IMR-90 (cell line): ENCODE measurements around the gene ESPL1. TPM values are rescaled to one million over a fixed set of nuclear protein-coding genes. Genes with fewer than 3 reads are reported as not detected.

Experiments used
- ATAC-seq: fragments of 200-7000 bp; cut with Tn5 transposase; 2 replicates; pipeline ENCODE4 v1.9.1; 2020; ENCODE audit warnings: low read depth, mild to moderate bottlenecking, moderate library complexity
- BruUV-seq: library from RNA; stranded (reverse); fragments of 400-500 nt; replicated peaks from 2 replicates; lab custom pipeline; 2021; lab: Mats Ljungman, UMichigan
- CTCF ChIA-PET: fragments of 300-600 bp; formaldehyde crosslinking; extraction: SDS; loops from one replicate; lab custom pipeline; 2021; ENCODE audit warnings: antibody characterized with exemption; lab: Yijun Ruan, JAX
- POLR2A ChIA-PET: fragments of 300-600 bp; sonication (Branson Sonifier 250); formaldehyde crosslinking; loops from one replicate; lab custom pipeline; 2022; ENCODE audit warnings: antibody characterized with exemption; ENCODE audit not compliant: unreplicated experiment; lab: Charles Lee
- DNase-seq: peaks from one replicate; pipeline ENCODE4 v3.0.0; 2013
- H2AFZ ChIP-seq: replicated peaks from 2 replicates; pipeline ENCODE3; 2013; ENCODE audit warnings: low read length, mild to moderate bottlenecking; ENCODE audit not compliant: poor library complexity
- H2AK5ac ChIP-seq: 2 replicates; pipeline ENCODE4 v1.6.1; 2013; ENCODE audit warnings: low read depth, low read length, inconsistent platforms
- H2AK9ac ChIP-seq: replicated peaks from 2 replicates; pipeline ENCODE3; 2013; ENCODE audit warnings: mild to moderate bottlenecking, low read depth, low read length, moderate library complexity; ENCODE audit not compliant: poor library complexity
- H2BK120ac ChIP-seq: 2 replicates; pipeline ENCODE4 v1.6.1; 2013; ENCODE audit warnings: low read depth, low read length, inconsistent platforms
- H2BK15ac ChIP-seq: 3 replicates; pipeline ENCODE4 v1.6.1; 2013; ENCODE audit warnings: low read depth, low read length, inconsistent platforms
- H2BK20ac ChIP-seq: 2 replicates; pipeline ENCODE4 v1.6.1; 2013; ENCODE audit warnings: low read depth, mild to moderate bottlenecking, inconsistent platforms, low read length, moderate library complexity
- H2BK5ac ChIP-seq: 2 replicates; pipeline ENCODE4 v1.6.1; 2013; ENCODE audit warnings: mild to moderate bottlenecking, low read depth, low read length, inconsistent platforms; ENCODE audit not compliant: poor library complexity, severe bottlenecking
- H3K14ac ChIP-seq: replicated peaks from 2 replicates; pipeline ENCODE4 v1.6.1; 2013; ENCODE audit warnings: low read depth, low read length, inconsistent platforms
- H3K18ac ChIP-seq: 2 replicates; pipeline ENCODE4 v1.6.1; 2013; ENCODE audit warnings: low read depth, low read length, control low read depth
- H3K23ac ChIP-seq: 2 replicates; pipeline ENCODE4 v1.6.1; 2013; ENCODE audit warnings: low read depth, low read length, inconsistent platforms
- H3K27ac ChIP-seq: 2 replicates; pipeline ENCODE4 v1.5.1; 2013; ENCODE audit warnings: mild to moderate bottlenecking, control low read depth, low read length; ENCODE audit not compliant: insufficient read depth
- H3K27me3 ChIP-seq: 2 replicates; pipeline ENCODE4 v1.6.1; 2013; ENCODE audit warnings: low read length; ENCODE audit not compliant: control insufficient read depth, insufficient read depth
- H3K36me3 ChIP-seq: 2 replicates; pipeline ENCODE4 v1.6.1; 2013; ENCODE audit warnings: low read length, mixed read lengths; ENCODE audit not compliant: control insufficient read depth, insufficient read depth
- H3K4ac ChIP-seq: 2 replicates; pipeline ENCODE4 v1.6.1; 2013; ENCODE audit warnings: low read depth, low read length, inconsistent platforms
- H3K4me1 ChIP-seq: 2 replicates; pipeline ENCODE4 v1.6.1; 2013; ENCODE audit warnings: low read length, mixed read lengths; ENCODE audit not compliant: control insufficient read depth, insufficient read depth
- H3K4me2 ChIP-seq: 2 replicates; pipeline ENCODE4 v1.6.1; 2013; ENCODE audit warnings: low read depth, mild to moderate bottlenecking, control low read depth, low read length, moderate library complexity
- H3K4me3 ChIP-seq: 2 replicates; pipeline ENCODE4 v1.5.1; 2013; ENCODE audit warnings: low read depth, mild to moderate bottlenecking, control low read depth, low read length, moderate library complexity; ENCODE audit not compliant: insufficient read depth
- H3K56ac ChIP-seq: 2 replicates; pipeline ENCODE4 v1.6.1; 2013; ENCODE audit warnings: low read length, inconsistent platforms; ENCODE audit not compliant: insufficient read depth; ENCODE audit errors: extremely low read depth
- H3K79me1 ChIP-seq, 2 experiments: 2 replicates each; pipeline ENCODE4 v1.6.1; 2013; ENCODE audit warnings: low read length in 2 of 2, inconsistent platforms in 1 of 2, low read depth in 1 of 2
- H3K9ac ChIP-seq: 2 replicates; pipeline ENCODE4 v1.6.1; 2013; ENCODE audit warnings: low read depth, low read length, control low read depth
- H3K9me1 ChIP-seq: 2 replicates; pipeline ENCODE4 v1.6.1; 2013; ENCODE audit warnings: low read length, inconsistent platforms; ENCODE audit not compliant: insufficient read depth
- H3K9me3 ChIP-seq: 2 replicates; pipeline ENCODE4 v1.6.1; 2013; ENCODE audit warnings: low read length; ENCODE audit not compliant: control insufficient read depth, insufficient read depth
- H4K20me1 ChIP-seq: 2 replicates; pipeline ENCODE4 v1.6.1; 2013; ENCODE audit warnings: low read length, inconsistent platforms; ENCODE audit not compliant: insufficient read depth
- H4K5ac ChIP-seq: 2 replicates; pipeline ENCODE4 v1.6.1; 2013; ENCODE audit warnings: mild to moderate bottlenecking, low read depth, low read length, control low read depth
- H4K8ac ChIP-seq, 2 experiments: 2 replicates each; pipeline ENCODE4 v1.6.1; 2013; ENCODE audit warnings: low read depth in 2 of 2, low read length in 2 of 2, control low read depth in 1 of 2, inconsistent platforms in 1 of 2
- H4K91ac ChIP-seq: 2 replicates; pipeline ENCODE4 v1.6.1; 2013; ENCODE audit warnings: low read depth, low read length, inconsistent platforms; ENCODE audit not compliant: insufficient read depth
- BHLHE40 ChIP-seq: fragments of 150-350 bp; IDR thresholded peaks from 2 replicates; pipeline ENCODE4 v1.6.1; 2016; ENCODE audit warnings: mild to moderate bottlenecking, low read depth, low read length
- CEBPB ChIP-seq: IDR thresholded peaks from 2 replicates; pipeline ENCODE4 v1.6.1; 2012; ENCODE audit warnings: low read depth, low read length, improper control_type of control experiment
- CTCF ChIP-seq: conservative IDR thresholded peaks from 2 replicates; pipeline ENCODE4 v1.5.1; 2012; ENCODE audit warnings: mild to moderate bottlenecking, low read depth, low read length, improper control_type of control experiment
- ELK1 ChIP-seq: fragments of 150-350 bp; IDR thresholded peaks from 2 replicates; pipeline ENCODE4 v1.6.1; 2016; ENCODE audit warnings: low read depth, mild to moderate bottlenecking, low read length, moderate library complexity, borderline replicate concordance
- FOS ChIP-seq: fragments of 150-350 bp; IDR thresholded peaks from 2 replicates; pipeline ENCODE4 v1.6.1; 2016; ENCODE audit warnings: low read depth, low read length
- MAFK ChIP-seq: IDR thresholded peaks from 2 replicates; pipeline ENCODE4 v1.6.1; 2012; ENCODE audit warnings: low read depth, low read length, improper control_type of control experiment
- MAZ ChIP-seq: IDR thresholded peaks from 2 replicates; pipeline ENCODE4 v1.6.1; 2012; ENCODE audit warnings: low read depth, mild to moderate bottlenecking, low read length, improper control_type of control experiment, moderate library complexity, borderline replicate concordance
- MXI1 ChIP-seq: IDR thresholded peaks from 2 replicates; pipeline ENCODE4 v1.6.1; 2012; ENCODE audit warnings: low read depth, mild to moderate bottlenecking, low read length, moderate library complexity, borderline replicate concordance
- NFE2L2 ChIP-seq: fragments of 150-350 bp; IDR thresholded peaks from 2 replicates; pipeline ENCODE4 v1.6.1; 2016; ENCODE audit warnings: low read depth, mild to moderate bottlenecking, low read length
- POLR2A ChIP-seq: IDR thresholded peaks from 2 replicates; pipeline ENCODE4 v1.6.1; 2012; ENCODE audit warnings: mild to moderate bottlenecking, low read depth, low read length
- RAD21 ChIP-seq: IDR thresholded peaks from 2 replicates; pipeline ENCODE4 v1.6.1; 2012; ENCODE audit warnings: low read length, improper control_type of control experiment
- RCOR1 ChIP-seq: IDR thresholded peaks from 2 replicates; pipeline ENCODE4 v1.6.1; 2012; ENCODE audit warnings: mild to moderate bottlenecking, low read length, improper control_type of control experiment; ENCODE audit not compliant: insufficient replicate concordance
- RFX5 ChIP-seq: IDR thresholded peaks from 2 replicates; pipeline ENCODE4 v1.8.0; 2012; ENCODE audit warnings: low read depth, mild to moderate bottlenecking, low read length, moderate library complexity
- WGBS, 2 experiments: methylation state at CpG; one replicate each; pipeline versions ENCODE4 v1.1.5 to v1.1.7; 2013; ENCODE audit warnings: missing lambda C conversion rate in 2 of 2; ENCODE audit not compliant: insufficient read length in 1 of 2; ENCODE audit errors: extremely low coverage in 2 of 2; 5-methylcytosine and 5-hydroxymethylcytosine counted together
- dilution Hi-C: fragments of 300-500 bp; cut with HindIII; formaldehyde crosslinking; loops from one replicate; pipeline ENCODE4 v1.14.3; 2018; ENCODE audit warnings: low sequenced_read_pairs; ENCODE audit not compliant: unreplicated experiment
- in situ Hi-C: fragments of 300-500 bp; cut with MboI; formaldehyde crosslinking; loops from 3 replicates; pipeline ENCODE4 v1.14.3; 2019; ENCODE audit warnings: low sequenced_read_pairs, inconsistent platforms, mixed read lengths
- intact Hi-C: fragments of 100-400 bp; cut with micrococcal nuclease; formaldehyde crosslinking; loops from 2 replicates; pipeline ENCODE4 v1.10.0; 2022
- polyA plus RNA-seq, 3 experiments: library from polyadenylated mRNA; depleted of rRNA; stranded (reverse); fragments of >200 nt; gene quantifications; 2 replicates each; pipeline ENCODE4 v1.2.3, GENCODE V29; 2012; ENCODE audit warnings: low replicate concordance in 1 of 3
- total RNA-seq: library from RNA; depleted of rRNA; stranded (reverse); fragments of >200 nt; gene quantifications from 2 replicates; pipeline ENCODE4 v1.2.3, GENCODE V29; 2012
- TF ChIP-seq, protein P1 (sequence below): fragments of 150-350 bp; IDR thresholded peaks from 2 replicates; pipeline ENCODE4 v1.6.1; 2017; ENCODE audit warnings: mild to moderate bottlenecking, antibody characterized with exemption, low read length, low read depth

The ESPL1 gene
- total and polyA plus RNA-seq, 2 of the 4 experiments (the other 2 are of a cell fraction): 6.5 to 9.2 TPM

DNA sequence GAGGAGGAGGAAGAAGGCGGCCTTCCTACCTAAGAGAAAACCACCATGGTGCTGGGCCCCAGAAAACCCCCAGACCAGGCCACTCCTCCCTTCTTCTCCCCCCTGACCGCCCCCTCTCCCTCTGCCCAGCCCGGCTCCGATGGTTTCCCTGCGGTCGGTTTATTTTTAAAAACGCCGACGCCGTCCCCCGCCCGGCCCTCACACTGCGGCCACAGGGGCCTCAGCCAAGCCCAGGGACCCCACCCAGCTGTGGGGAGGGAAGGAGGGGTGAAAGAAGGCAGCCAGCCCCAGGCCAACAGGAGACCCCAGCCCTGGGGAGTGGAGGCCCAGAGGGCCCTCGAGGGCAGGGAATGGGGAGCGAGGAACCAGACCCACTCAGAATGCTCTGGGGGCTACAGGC is 64.6 kb downstream of the ESPL1 start:
- Histone ChIP-seq H4K5ac (no peak overlapping the region), H2AFZ (no peak overlapping the region), H2AK5ac (no peak overlapping the region), H3K18ac (no peak overlapping the region), H3K9me3 (no peaks in the 10 kb centered on the region), H3K36me3 (no peaks in the 10 kb centered on the region), H4K20me1 (no peaks in the 10 kb centered on the region), H3K4me3 (no peak overlapping the region), H3K23ac (no peak overlapping the region), H3K4me1 (no peaks in the 10 kb centered on the region), H3K56ac (no peak overlapping the region), H3K9me1 (peaks cover 6% of the 10 kb centered on the region; the same call in 1 of the 2 replicates), H3K9ac (no peak overlapping the region), H2BK5ac (no peak overlapping the region), H2BK20ac (no peak overlapping the region), H4K8ac (no peak overlapping the region), H3K27me3 (peaks cover 74% of the 10 kb centered on the region), H4K91ac (no peak overlapping the region), H3K14ac (no peak overlapping the region), H3K79me1 (no peaks in the 10 kb centered on the region), H3K4me2 (no peak overlapping the region), H3K27ac (no peak overlapping the region), H3K4ac (no peak overlapping the region), H2AK9ac (no peak overlapping the region), H2BK120ac (no peak overlapping the region), H2BK15ac (no peak overlapping the region)
- TF ChIP-seq MAZ (no peak), ELK1 (no peak), FOS (no peak), RFX5 (no peak), MXI1 (no peak), POLR2A (no peak), MAFK (no peak), RAD21 (no peak), CTCF (no peak), BHLHE40 (no peak), NFE2L2 (no peak), RCOR1 (no peak), CEBPB (no peak)
- TF ChIP-seq, protein P1, sequence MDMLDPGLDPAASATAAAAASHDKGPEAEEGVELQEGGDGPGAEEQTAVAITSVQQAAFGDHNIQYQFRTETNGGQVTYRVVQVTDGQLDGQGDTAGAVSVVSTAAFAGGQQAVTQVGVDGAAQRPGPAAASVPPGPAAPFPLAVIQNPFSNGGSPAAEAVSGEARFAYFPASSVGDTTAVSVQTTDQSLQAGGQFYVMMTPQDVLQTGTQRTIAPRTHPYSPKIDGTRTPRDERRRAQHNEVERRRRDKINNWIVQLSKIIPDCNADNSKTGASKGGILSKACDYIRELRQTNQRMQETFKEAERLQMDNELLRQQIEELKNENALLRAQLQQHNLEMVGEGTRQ: no peak
- ChIA-PET POLR2A (no interaction called here), CTCF (interaction anchor here (1.5 kb wide), 1 partner anchor 13 kb away, joined by 4 read pairs; no protein-coding TSS in a partner anchor)
- 75% methylated on average over 2 of the region's 15 CpGs; no CpG with 5 or more reads in 1 of the 2 experiments for WGBS, 2 experiments
- no peak for DNase-seq
- dilution Hi-C loops (no loop called here), intact Hi-C loops (no loop called here), in situ Hi-C loops (no loop called here)
- no TSS peak for BruUV-seq
- ATAC-seq: no peak
